GM10847 (cell line): ENCODE results near the gene FMN2.

Experiments used
- POLR2A ChIP-seq: IDR thresholded peaks from 2 replicates; pipeline ENCODE4 v1.6.1; 2011; ENCODE audit not compliant: insufficient read length; ENCODE audit errors: extremely low read depth

Gene FMN2

GRCh38 chr1:240498335-240498734 lies 406.7 kb downstream of the FMN2 start:
- TF ChIP-seq POLR2A: no peak

- TF ChIP-seq POLR2A: no peak
Measured at GRCh38 chr1:240499012-240499411, 407.3 kb downstream of the FMN2 start.

- TF ChIP-seq POLR2A: no peak
Measured at GRCh38 chr1:240500647-240501046, 409.0 kb downstream of the FMN2 start.

- no peak for TF ChIP-seq POLR2A
Measured at GRCh38 chr1:240501115-240501514, 409.4 kb downstream of the FMN2 start.

- TF ChIP-seq POLR2A: no peak
Measured at GRCh38 chr1:240503036-240503435, 411.4 kb downstream of the FMN2 start.

GRCh38 chr1:240503558-240503957 lies 411.9 kb downstream of the FMN2 start:
- TF ChIP-seq POLR2A: no peak

- TF ChIP-seq POLR2A: no peak
Measured at GRCh38 chr1:240506176-240506575, 414.5 kb downstream of the FMN2 start.

- TF ChIP-seq POLR2A: no peak
Measured at GRCh38 chr1:240508201-240508600, 416.5 kb downstream of the FMN2 start.

- no peak for TF ChIP-seq POLR2A
Measured at GRCh38 chr1:240508950-240509349, 417.3 kb downstream of the FMN2 start.

- no peak for TF ChIP-seq POLR2A
Measured at GRCh38 chr1:240511789-240512188, 420.1 kb downstream of the FMN2 start.

- no peak for TF ChIP-seq POLR2A
Measured at GRCh38 chr1:240515505-240515904, 423.8 kb downstream of the FMN2 start.

GRCh38 chr1:240516069-240516468 lies 424.4 kb downstream of the FMN2 start:
- no peak for TF ChIP-seq POLR2A

GRCh38 chr1:240517891-240518290 lies 426.2 kb downstream of the FMN2 start:
- no peak for TF ChIP-seq POLR2A

- TF ChIP-seq POLR2A: no peak
Measured at GRCh38 chr1:240522122-240522822, 430.6 kb downstream of the FMN2 start.

GRCh38 chr1:240524356-240525069 lies 432.8 kb downstream of the FMN2 start:
- no peak for TF ChIP-seq POLR2A
